ENCODE results near the gene INPP4A. TPM values are rescaled to one million over a fixed set of nuclear protein-coding genes. Genes with fewer than 3 reads are reported as not detected.

Gene INPP4A
- total and polyA plus RNA-seq, 3 experiments from 2014 or later = 41.0 to 61.4 (median 46.9) TPM

DNA sequence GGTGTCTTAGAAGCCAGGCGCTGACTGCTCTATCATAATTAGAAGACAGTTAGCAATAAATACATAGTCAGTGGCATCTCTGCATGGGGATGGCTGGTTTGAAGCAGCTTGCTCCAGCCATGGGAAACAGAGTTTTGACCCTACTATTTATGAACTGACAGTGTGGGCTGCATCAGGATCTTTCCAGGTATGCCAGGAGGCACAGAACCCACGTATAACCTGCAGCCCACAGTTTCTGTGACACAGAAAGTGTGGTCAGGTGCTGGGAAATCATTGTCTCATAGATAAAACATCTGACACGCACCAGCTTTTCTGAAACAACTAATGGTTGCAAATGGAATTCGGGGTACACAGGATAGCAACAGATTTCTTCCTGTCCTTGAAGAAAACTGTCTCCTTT, 34.7 kb downstream of the INPP4A start:
- Histone ChIP-seq H3K4me1 (ENCODE audit: insufficient read depth, low read length) (peaks cover 100% of the 10 kb centered on the region), H3K27me3 (ENCODE audit: insufficient read depth, low read length, poor library complexity, severe bottlenecking) (no peaks in the 10 kb centered on the region), H3K4me3 (ENCODE audit: low read length) (peak overlapping the region; percentile 18), H3K36me3 (ENCODE audit: insufficient read depth, low read length) (no peaks in the 10 kb centered on the region), H3K27ac (ENCODE audit: low read depth, low read length) (no peak overlapping the region), H3K9me3 (ENCODE audit: low read length) (no peaks in the 10 kb centered on the region)
- Mint-ChIP-seq H3K9me3 (no peaks in the 10 kb centered on the region), H3K27me3 (no peaks in the 10 kb centered on the region), H3K27ac (peak overlapping the region; percentile 56 to 95 (median 87)), H3K4me1 (peaks cover 91 to 100% (median 100%) of the 10 kb centered on the region in 3 donors), H3K4me3 (peak overlapping the region; percentile 31 to 85 (median 61)), H3K36me3 (peaks cover 0 to 14% (median 0%) of the 10 kb centered on the region in 3 donors)
- POLR2A ChIA-PET = interaction anchor here (1.0 to 1.2 kb wide), 4 partner anchors 8 to 33 kb away, joined by 3 read pairs; no protein-coding TSS in a partner anchor
- CTCF ChIA-PET = interaction anchor here (1.0 to 2.1 kb wide), 7 partner anchors 8 to 74 kb away, joined by 3 to 18 read pairs (median 4); no protein-coding TSS in a partner anchor
- no peak for DNase-seq

DNA sequence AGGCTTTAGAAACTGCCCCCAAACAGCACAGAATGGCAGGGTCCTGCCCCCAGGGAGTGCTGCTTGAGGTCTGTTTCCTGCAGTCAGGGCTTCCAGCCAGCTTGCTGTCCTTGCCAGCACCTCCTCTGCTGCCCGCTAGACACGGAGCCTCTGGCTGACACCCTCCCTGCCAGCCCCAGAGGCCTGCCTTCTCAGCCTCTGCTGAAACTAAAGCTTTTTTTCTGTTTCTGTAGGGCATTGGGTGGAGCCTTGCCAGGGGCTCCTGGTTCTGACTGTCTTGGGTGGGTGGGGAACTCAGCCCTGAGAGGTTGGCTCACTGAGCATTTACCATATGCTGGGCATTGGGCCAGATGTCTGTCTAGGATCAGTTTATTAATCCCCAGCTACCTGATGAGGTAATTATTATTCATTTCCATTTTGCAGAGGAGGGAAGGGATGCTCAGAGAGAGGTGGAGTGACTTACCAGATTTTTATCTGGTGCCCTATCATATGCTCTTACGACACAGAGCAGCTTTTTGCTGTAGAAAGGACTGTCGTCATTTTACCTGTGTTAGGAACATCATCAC, 35.4 kb downstream of the INPP4A start:
- CTCF ChIA-PET = interaction anchor here (1.0 to 2.1 kb wide), 8 partner anchors 8 to 73 kb away, joined by 3 to 18 read pairs (median 4); no protein-coding TSS in a partner anchor
- peak overlapping the region; percentile 20 to 72 (median 50) for H3K4me3 Mint-ChIP-seq
- H3K9me3 Mint-ChIP-seq = no peaks in the 10 kb centered on the region
- DNase-seq = peak in 3 of 5 donors; percentile 33 to 38 (median 35)
- H3K27ac Mint-ChIP-seq = peak overlapping the region; percentile 56 to 95 (median 90)
- no peaks in the 10 kb centered on the region for H3K27me3 Mint-ChIP-seq
- Histone ChIP-seq H3K9me3 (ENCODE audit: low read length) (no peaks in the 10 kb centered on the region), H3K36me3 (ENCODE audit: insufficient read depth, low read length) (no peaks in the 10 kb centered on the region), H3K4me1 (ENCODE audit: insufficient read depth, low read length) (peaks cover 100% of the 10 kb centered on the region), H3K27me3 (ENCODE audit: insufficient read depth, low read length, poor library complexity, severe bottlenecking) (no peaks in the 10 kb centered on the region), H3K4me3 (ENCODE audit: low read length) (peak overlapping the region; percentile 16), H3K27ac (ENCODE audit: low read depth, low read length) (no peak overlapping the region)
- H3K4me1 Mint-ChIP-seq = peaks cover 92 to 100% (median 100%) of the 10 kb centered on the region in 3 donors
- POLR2A ChIA-PET = interaction anchor here (1.0 to 1.2 kb wide), 5 partner anchors 9 to 34 kb away, joined by 3 read pairs; no protein-coding TSS in a partner anchor
- H3K36me3 Mint-ChIP-seq = peaks cover 0 to 11% (median 0%) of the 10 kb centered on the region in 3 donors

GRCh38 chr2:98480598-98480997, 35.9 kb downstream of the INPP4A start:
- Mint-ChIP-seq H3K27ac (peak overlapping the region in 7 of 8 donors; percentile 56 to 95 (median 90)), H3K9me3 (no peaks in the 10 kb centered on the region), H3K4me3 (peak overlapping the region in 3 of 7 donors; percentile 27 to 50 (median 32)), H3K4me1 (peaks cover 92 to 100% (median 100%) of the 10 kb centered on the region in 3 donors), H3K36me3 (peaks cover 0 to 11% (median 0%) of the 10 kb centered on the region in 3 donors), H3K27me3 (no peaks in the 10 kb centered on the region)
- Histone ChIP-seq H3K36me3 (ENCODE audit: insufficient read depth, low read length) (no peaks in the 10 kb centered on the region), H3K27ac (ENCODE audit: low read depth, low read length) (no peak overlapping the region), H3K4me3 (ENCODE audit: low read length) (no peak overlapping the region), H3K27me3 (ENCODE audit: insufficient read depth, low read length, poor library complexity, severe bottlenecking) (no peaks in the 10 kb centered on the region), H3K9me3 (ENCODE audit: low read length) (no peaks in the 10 kb centered on the region), H3K4me1 (ENCODE audit: insufficient read depth, low read length) (peaks cover 100% of the 10 kb centered on the region)
- DNase-seq = no peak
- POLR2A ChIA-PET = interaction anchor here (1.0 to 1.1 kb wide), 2 partner anchors 27 to 34 kb away, joined by 3 read pairs; no protein-coding TSS in a partner anchor
- CTCF ChIA-PET = interaction anchor here (1.0 to 1.1 kb wide), 2 partner anchors 10 to 20 kb away, joined by 3 to 4 read pairs; no protein-coding TSS in a partner anchor

- ChIA-PET CTCF (interaction anchor here (0.9 to 1.5 kb wide), 3 partner anchors 8 to 67 kb away, joined by 3 to 4 read pairs (median 3); no protein-coding TSS in a partner anchor), POLR2A (interaction anchor here (1.1 kb wide), 1 partner anchor 10 kb away, joined by 3 read pairs; no protein-coding TSS in a partner anchor)
- H3K27ac ChIP-seq (ENCODE audit: low read depth, low read length) = no peak overlapping the region
- H3K27me3 ChIP-seq (ENCODE audit: insufficient read depth, low read length, poor library complexity, severe bottlenecking) = no peaks in the 10 kb centered on the region
- no peak overlapping the region for H3K4me3 ChIP-seq (ENCODE audit: low read length)
- H3K9me3 ChIP-seq (ENCODE audit: low read length) = no peaks in the 10 kb centered on the region
- peaks cover 94 to 100% (median 100%) of the 10 kb centered on the region in 3 donors for H3K4me1 Mint-ChIP-seq
- no peaks in the 10 kb centered on the region for H3K27me3 Mint-ChIP-seq
- peak overlapping the region in 7 of 8 donors; percentile 40 to 93 (median 77) for H3K27ac Mint-ChIP-seq
- H3K9me3 Mint-ChIP-seq = no peaks in the 10 kb centered on the region
- peaks cover 0 to 6% (median 0%) of the 10 kb centered on the region in 3 donors for H3K36me3 Mint-ChIP-seq
- DNase-seq = no peak
- peaks cover 100% of the 10 kb centered on the region for H3K4me1 ChIP-seq (ENCODE audit: insufficient read depth, low read length)
- H3K36me3 ChIP-seq (ENCODE audit: insufficient read depth, low read length) = no peaks in the 10 kb centered on the region
- peak overlapping the region in 6 of 7 donors; percentile 11 to 69 (median 34) for H3K4me3 Mint-ChIP-seq
Measured at GRCh38 chr2:98482362-98482761, 37.7 kb downstream of the INPP4A start.

DNA sequence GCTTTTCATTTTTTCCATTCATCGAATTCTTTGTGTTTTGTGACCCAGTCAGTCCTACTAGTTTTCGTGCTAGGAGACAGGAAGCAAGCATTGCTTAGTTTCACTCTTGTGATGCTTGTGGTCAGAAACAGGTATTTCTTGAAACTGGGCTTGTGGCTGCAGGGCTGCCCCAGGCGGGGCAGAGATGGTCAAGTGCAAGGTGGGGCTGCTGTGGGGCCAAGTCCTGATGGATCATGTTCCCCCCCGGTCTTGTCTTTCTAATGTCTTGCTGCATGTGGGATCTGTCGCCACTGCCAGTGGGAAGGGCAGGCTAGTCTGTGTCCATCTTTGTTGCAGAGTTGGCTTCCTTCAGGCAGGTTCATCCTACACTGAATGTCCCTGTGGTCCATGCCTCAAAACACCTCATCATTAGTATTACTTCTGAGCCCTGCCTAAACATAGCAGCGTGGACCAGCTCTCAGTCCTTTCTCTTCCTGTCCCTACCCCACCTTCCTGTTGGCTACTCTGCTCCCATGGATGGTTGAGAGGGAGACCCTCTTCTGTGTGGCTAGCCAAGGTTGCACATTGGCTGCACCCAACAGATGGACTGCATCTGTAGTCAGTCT, 38.7 kb downstream of the INPP4A start:
- Histone ChIP-seq H3K4me1 (ENCODE audit: insufficient read depth, low read length) (peaks cover 100% of the 10 kb centered on the region), H3K27ac (ENCODE audit: low read depth, low read length) (no peak overlapping the region), H3K27me3 (ENCODE audit: insufficient read depth, low read length, poor library complexity, severe bottlenecking) (no peaks in the 10 kb centered on the region), H3K9me3 (ENCODE audit: low read length) (no peaks in the 10 kb centered on the region), H3K4me3 (ENCODE audit: low read length) (no peak overlapping the region), H3K36me3 (ENCODE audit: insufficient read depth, low read length) (no peaks in the 10 kb centered on the region)
- Mint-ChIP-seq H3K36me3 (peaks cover 0 to 2% (median 0%) of the 10 kb centered on the region in 3 donors), H3K4me1 (peaks cover 94 to 100% (median 100%) of the 10 kb centered on the region in 3 donors), H3K27me3 (no peaks in the 10 kb centered on the region), H3K27ac (peak overlapping the region; percentile 65 to 97 (median 85)), H3K9me3 (no peaks in the 10 kb centered on the region), H3K4me3 (peak overlapping the region; percentile 2 to 89 (median 62))
- ChIA-PET CTCF (interaction anchor here (1.1 to 6.3 kb wide), 3 partner anchors 18 to 70 kb away, joined by 4 to 48 read pairs (median 6); no protein-coding TSS in a partner anchor), POLR2A (no interaction called here)
- DNase-seq = peak in 1 of 5 donors; percentile 18

GRCh38 chr2:98484121-98484557, 39.5 kb downstream of the INPP4A start:
- H3K36me3 ChIP-seq (ENCODE audit: insufficient read depth, low read length) = no peaks in the 10 kb centered on the region
- H3K27ac ChIP-seq (ENCODE audit: low read depth, low read length) = no peak overlapping the region
- H3K9me3 ChIP-seq (ENCODE audit: low read length) = no peaks in the 10 kb centered on the region
- Mint-ChIP-seq H3K4me3 (peak overlapping the region; percentile 29 to 89 (median 58)), H3K36me3 (no peaks in the 10 kb centered on the region), H3K27ac (peak overlapping the region; percentile 36 to 94 (median 84)), H3K9me3 (no peaks in the 10 kb centered on the region), H3K27me3 (no peaks in the 10 kb centered on the region), H3K4me1 (peaks cover 94 to 100% (median 100%) of the 10 kb centered on the region in 3 donors)
- no peaks in the 10 kb centered on the region for H3K27me3 ChIP-seq (ENCODE audit: insufficient read depth, low read length, poor library complexity, severe bottlenecking)
- peaks cover 100% of the 10 kb centered on the region for H3K4me1 ChIP-seq (ENCODE audit: insufficient read depth, low read length)
- ChIA-PET POLR2A (no interaction called here), CTCF (interaction anchor here (0.7 to 6.3 kb wide), 3 partner anchors 19 to 71 kb away, joined by 3 to 48 read pairs (median 6); no protein-coding TSS in a partner anchor)
- H3K4me3 ChIP-seq (ENCODE audit: low read length) = no peak overlapping the region
- no peak for DNase-seq

GRCh38 chr2:98484652-98485452, 40.2 kb downstream of the INPP4A start:
- Mint-ChIP-seq H3K27ac (peak overlapping the region; percentile 65 to 94 (median 83)), H3K36me3 (peaks cover 0 to under 1% (median 0%) of the 10 kb centered on the region in 3 donors), H3K4me3 (peak overlapping the region; percentile 47 to 72 (median 68)), H3K9me3 (no peaks in the 10 kb centered on the region), H3K27me3 (no peaks in the 10 kb centered on the region), H3K4me1 (peaks cover 94 to 100% (median 100%) of the 10 kb centered on the region in 3 donors)
- no peaks in the 10 kb centered on the region for H3K9me3 ChIP-seq (ENCODE audit: low read length)
- DNase-seq = peak in 1 of 5 donors; percentile 49
- peaks cover 100% of the 10 kb centered on the region for H3K4me1 ChIP-seq (ENCODE audit: insufficient read depth, low read length)
- no peaks in the 10 kb centered on the region for H3K27me3 ChIP-seq (ENCODE audit: insufficient read depth, low read length, poor library complexity, severe bottlenecking)
- H3K27ac ChIP-seq (ENCODE audit: low read depth, low read length) = no peak overlapping the region
- POLR2A ChIA-PET = interaction anchor here (0.9 kb wide), 1 partner anchor 45 kb away, joined by 3 read pairs; no protein-coding TSS in a partner anchor
- H3K36me3 ChIP-seq (ENCODE audit: insufficient read depth, low read length) = no peaks in the 10 kb centered on the region
- CTCF ChIA-PET = interaction anchor here (2.1 to 6.3 kb wide), 3 partner anchors 19 to 71 kb away, joined by 6 to 48 read pairs (median 38); no protein-coding TSS in a partner anchor
- no peak overlapping the region for H3K4me3 ChIP-seq (ENCODE audit: low read length)

Data from CD8-positive, alpha-beta memory T cell (primary cell).